Ammon's horn (tissue), 1 donor: ENCODE measurements around the gene NLGN1.
"Not testable (repeated sequence)": the region's sequence is repeated elsewhere in the genome, so short reads cannot be mapped to it uniquely, and the experiment has no call there.

Source experiments
- DNase-seq: peaks from one replicate; pipeline ENCODE4 v3.0.0-alpha.2; 2016; ENCODE audit warnings: low spot score

NLGN1 gene

GRCh38 chr3:174168538-174169254 lies 771.2 kb downstream of the NLGN1 start:
- no peak for DNase-seq

GRCh38 chr3:174169736-174170135 lies 772.2 kb downstream of the NLGN1 start:
- DNase-seq, result no peak

GRCh38 chr3:174170248-174170647 lies 772.7 kb downstream of the NLGN1 start:
- no peak for DNase-seq

DNA sequence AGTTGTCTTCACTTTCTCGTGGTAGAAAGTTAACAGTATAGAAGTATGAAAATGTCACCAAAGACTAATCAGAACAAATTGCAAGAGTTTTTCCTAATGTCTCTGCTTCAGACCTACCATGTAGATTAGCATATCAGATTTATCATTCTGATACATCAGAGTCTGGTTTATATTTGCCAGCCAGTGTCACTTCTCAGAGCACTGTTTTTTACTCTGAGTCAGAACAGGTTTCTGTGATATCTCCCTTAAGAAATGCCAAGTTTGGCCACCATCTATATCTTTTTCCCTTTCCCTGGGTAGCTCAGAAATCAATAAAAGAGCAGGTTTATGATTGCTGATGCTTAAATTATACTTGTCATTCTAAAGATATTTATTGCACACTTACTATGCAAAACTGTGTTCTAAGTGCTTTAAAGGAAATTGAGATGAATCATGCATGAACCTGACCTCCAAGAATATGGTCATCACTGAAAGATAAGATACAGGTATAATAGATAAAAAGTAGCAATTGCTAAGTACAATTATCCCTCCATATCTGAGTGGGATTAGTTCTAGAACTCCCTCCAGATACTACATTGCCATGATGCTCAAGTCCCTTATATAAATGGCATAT lies 788.9 kb downstream of the NLGN1 start:
- no peak for DNase-seq

DNA sequence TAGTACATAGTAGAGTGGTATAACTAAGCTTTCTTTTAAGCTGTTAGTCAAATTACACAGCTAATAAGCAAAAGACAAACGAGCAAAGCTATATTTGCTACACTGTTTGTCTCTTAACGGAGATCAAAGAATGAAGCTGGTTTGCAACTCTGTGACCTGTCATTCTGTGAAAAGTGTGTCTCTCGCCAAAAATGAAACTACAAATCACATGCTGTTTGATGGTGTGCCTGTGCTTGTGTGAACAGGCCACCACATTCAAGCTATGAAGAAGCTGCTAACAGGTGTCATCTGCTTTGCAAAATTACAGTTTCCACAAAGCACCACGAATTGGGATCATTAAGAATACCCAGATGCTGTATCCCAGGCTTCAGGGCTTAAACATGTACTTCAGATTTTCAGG lies 793.8 kb downstream of the NLGN1 start:
- no peak for DNase-seq

- no peak for DNase-seq
These were observed 794.4 kb downstream of the NLGN1 start for GRCh38 chr3:174191895-174192294.

DNA sequence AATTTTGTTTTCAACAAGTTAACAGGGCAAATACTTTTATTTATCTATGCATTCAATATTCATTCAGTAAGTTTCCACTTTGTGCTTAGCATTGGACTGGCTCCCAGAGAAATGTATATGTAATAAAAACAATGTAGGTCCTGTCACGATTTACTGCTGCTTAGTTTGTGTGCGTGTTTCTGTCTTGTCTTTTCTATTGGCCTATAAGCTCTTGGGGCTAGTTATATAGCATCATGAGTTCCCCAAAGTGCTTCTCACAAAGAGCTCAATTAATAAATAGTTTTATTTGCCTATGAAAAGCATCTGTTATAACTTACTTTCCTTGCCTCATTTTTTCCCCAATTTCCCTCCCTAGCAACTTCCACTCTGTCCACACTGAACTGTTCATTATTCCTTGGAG lies 794.9 kb downstream of the NLGN1 start:
- no peak for DNase-seq

- no peak for DNase-seq
These were observed 796.1 kb downstream of the NLGN1 start for GRCh38 chr3:174193604-174194003.

- no peak for DNase-seq
These were observed 799.9 kb downstream of the NLGN1 start for GRCh38 chr3:174197416-174197815.

- no peak for DNase-seq
These were observed 800.7 kb downstream of the NLGN1 start for GRCh38 chr3:174198199-174198598.

GRCh38 chr3:174199696-174200095 lies 802.2 kb downstream of the NLGN1 start:
- no peak for DNase-seq

DNA sequence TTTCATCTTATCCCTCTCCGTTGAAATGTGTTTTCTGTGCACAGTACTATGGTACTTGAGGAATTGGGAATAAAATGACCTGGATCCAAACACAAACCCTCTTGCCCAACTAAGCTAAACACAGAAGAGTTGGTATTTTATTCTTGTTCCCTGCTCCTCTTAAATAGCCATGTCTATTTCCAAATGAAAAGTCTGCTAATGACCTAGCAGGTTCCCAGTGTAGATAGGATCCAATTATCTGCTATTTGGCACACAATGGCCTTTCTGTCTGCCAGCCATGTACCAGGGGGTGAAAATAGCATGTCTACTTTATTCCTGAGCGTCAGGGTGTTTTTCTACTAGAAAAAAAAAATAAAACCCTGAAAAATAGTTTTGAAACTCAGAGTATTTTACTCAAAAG lies 804.6 kb downstream of the NLGN1 start:
- DNase-seq, result peak; percentile 30

- peak; percentile 21 for DNase-seq
These were observed 805.0 kb downstream of the NLGN1 start for GRCh38 chr3:174202561-174202960.

- DNase-seq, result no peak
These were observed 807.2 kb downstream of the NLGN1 start for GRCh38 chr3:174204765-174205164.

GRCh38 chr3:174206607-174207192 lies 809.2 kb downstream of the NLGN1 start:
- DNase-seq, result no peak

DNA sequence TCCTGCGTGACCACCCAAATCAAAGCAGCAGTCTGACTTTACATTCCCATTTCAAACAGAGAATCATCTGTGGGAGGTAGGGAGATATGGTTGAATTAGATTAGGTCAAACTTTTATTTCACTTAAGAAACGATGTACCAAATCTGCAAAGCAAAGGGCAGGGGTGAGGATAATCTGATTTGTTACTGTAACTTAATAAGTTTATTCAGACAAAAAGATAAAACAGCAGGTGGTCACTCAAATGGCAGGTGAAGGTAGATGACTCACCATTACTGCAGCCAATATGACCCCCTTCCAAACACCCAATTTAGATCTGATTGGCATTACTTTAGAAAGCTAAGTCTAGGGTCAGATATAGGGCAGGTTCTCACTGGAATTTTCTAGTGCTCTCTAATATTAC lies 810.6 kb downstream of the NLGN1 start:
- no peak for DNase-seq

- not testable (repeated sequence) for DNase-seq
These were observed 814.4 kb downstream of the NLGN1 start for GRCh38 chr3:174211896-174212295.

DNA sequence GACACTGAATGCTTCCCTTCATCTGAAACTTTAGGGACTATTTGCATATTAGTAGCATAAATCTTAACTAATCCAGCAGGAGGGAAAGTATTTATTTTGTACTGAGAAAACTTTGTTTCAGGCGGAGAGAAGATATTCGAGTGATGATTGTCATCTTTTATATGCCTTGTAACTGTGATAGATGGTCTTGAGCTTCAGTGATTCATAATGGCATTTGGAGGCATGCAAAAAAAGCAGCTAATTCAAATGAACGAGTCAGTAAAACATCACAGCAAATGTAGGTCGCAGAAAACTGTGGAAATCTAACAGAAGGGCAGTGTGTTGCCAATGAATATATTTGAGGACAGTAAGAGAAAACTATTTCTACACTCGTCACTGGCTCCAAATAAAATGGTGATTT lies 817.9 kb downstream of the NLGN1 start:
- peak; percentile 17 for DNase-seq

DNA sequence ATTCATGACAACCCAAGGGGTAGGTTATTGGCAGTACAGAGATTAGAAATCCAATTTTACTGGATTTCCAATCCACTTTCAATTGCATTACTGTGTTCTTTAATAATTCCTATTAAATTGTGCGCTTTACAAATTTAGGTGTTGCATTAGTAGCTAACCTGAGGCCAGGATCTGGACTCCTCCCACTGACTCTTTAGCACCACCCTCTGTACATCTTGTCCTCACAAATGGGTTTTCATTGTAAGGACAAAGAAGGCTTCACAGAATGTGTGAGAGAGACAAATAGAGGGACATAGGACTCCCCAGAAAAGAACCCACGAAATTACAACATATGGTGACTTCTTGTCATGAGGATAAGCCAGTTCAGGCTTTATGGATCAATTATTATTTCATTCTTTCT lies 818.5 kb downstream of the NLGN1 start:
- DNase-seq, result no peak

DNA sequence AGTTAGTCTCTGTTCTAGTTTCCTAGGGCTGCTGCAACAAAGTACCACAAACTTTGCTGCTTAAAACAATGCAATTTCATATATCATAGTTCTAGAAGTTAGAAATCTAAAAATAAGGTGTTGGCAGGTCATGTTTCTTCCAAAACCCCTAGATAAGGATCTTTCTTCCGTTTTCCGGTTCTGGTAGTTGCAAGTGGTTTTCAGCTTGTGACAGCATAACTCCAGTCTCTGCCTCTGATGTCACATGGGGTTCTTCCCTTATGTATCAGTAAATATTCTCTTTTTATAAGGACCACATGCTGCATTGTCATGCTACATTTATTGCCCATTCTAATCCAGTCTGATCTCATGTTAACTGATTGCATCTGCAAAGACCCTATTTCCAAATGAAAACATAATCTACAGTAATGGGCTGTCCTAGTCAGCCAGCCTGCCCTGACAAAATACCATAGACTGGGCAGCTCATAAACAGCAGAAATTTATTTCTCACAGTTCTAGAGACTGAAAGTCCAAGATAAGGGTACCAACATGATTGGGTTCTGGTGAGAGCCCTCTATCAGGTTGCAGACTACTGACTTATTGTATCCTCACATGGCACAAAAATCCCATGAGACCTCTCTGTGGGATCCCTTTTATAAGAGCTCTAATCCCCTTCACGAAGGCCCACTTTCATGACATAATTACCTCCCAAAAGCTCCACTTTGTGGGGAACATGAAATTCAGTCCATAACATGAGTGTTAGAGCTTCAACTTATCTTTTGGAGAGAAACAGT lies 819.6 kb downstream of the NLGN1 start:
- no peak for DNase-seq

DNA sequence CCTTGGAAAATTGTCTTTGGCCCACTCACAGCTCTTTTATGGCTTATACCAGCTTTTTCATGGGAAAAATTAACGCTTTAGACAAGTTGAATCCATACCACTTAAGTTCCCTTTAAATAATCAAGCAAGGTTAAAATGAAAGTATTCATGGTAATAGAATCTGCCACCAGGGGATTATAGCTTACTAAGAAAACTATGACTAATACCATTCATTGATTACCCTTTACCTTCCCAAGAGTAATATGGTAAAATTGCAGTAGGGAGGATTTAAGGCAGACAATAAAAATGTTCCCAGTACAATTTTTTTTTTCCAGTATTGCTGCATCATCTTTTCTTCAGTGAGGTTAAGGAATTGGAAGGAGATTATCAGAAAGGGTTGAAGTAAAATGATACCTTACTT lies 820.5 kb downstream of the NLGN1 start:
- no peak for DNase-seq

DNA sequence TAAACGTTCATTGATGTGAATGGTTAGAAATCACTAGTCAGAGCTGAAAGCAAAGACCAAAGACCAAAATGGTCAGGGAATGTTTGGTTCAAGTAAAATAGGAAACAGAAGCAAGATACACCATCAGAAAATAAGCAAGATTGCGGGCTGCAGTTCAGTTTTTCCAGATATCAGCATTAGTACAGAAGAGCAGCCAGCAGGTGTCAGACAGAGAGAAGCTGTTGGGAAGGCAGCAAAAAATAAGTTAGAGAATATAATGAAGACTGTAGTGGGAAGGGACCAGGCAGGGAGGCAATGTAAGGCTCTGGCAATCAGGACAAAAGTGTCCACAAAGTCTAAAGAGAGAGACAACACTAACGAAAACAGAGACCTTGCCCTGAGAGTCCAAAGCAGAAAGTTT lies 822.2 kb downstream of the NLGN1 start:
- no peak for DNase-seq
